HL-60 (cell line): Measurements from ENCODE around the gene COQ3.
A peak's percentile ranks its signal among the peaks of the same experiment; 100 is the strongest.

Source experiments
- DNase-seq, 2 experiments: peaks; one replicate each; pipeline ENCODE4 v3.0.0-alpha.2; 2010 to 2020; ENCODE audit warnings: low read depth in 1 of 2, low spot score in 1 of 2
- H3K27ac ChIP-seq: fragments of 250-450 bp; sonication (Bioruptor Pico); replicated peaks from 2 replicates; pipeline ENCODE4 v1.5.1; 2020; ENCODE audit warnings: mild to moderate bottlenecking, moderate library complexity
- H3K27me3 ChIP-seq: fragments of 250-450 bp; sonication (Bioruptor Pico); 2 replicates; pipeline ENCODE4 v1.5.1; 2021; ENCODE audit warnings: mild to moderate bottlenecking, moderate library complexity; ENCODE audit not compliant: insufficient read depth, poor library complexity, severe bottlenecking
- H3K4me3 ChIP-seq: replicated peaks from 2 replicates; pipeline ENCODE4 v1.5.1; 2011; ENCODE audit warnings: mild to moderate bottlenecking, control low read depth, low read length; ENCODE audit not compliant: insufficient read depth
- CTCF ChIP-seq: IDR thresholded peaks from one replicate; pipeline ENCODE4 v1.5.1; 2011; ENCODE audit warnings: low read length, control low read depth, inconsistent platforms; ENCODE audit not compliant: insufficient read depth
- GABPA ChIP-seq: IDR thresholded peaks from 2 replicates; pipeline ENCODE4 v1.6.1; 2012; ENCODE audit warnings: low read depth
- POLR2AphosphoS5 ChIP-seq: IDR thresholded peaks from 2 replicates; pipeline ENCODE4 v1.6.1; 2012; ENCODE audit warnings: low read depth
- REST ChIP-seq: IDR thresholded peaks from 2 replicates; pipeline ENCODE4 v1.6.1; 2012; ENCODE audit warnings: low read depth; ENCODE audit not compliant: insufficient replicate concordance
- SPI1 ChIP-seq: IDR thresholded peaks from 2 replicates; pipeline ENCODE4 v1.6.1; 2012; ENCODE audit warnings: low read depth, mild to moderate bottlenecking, borderline replicate concordance

Gene COQ3

GRCh38 chr6:99334526-99335127 is 59.4 kb downstream of the COQ3 start:
- Histone ChIP-seq H3K27ac (no peak overlapping the region), H3K4me3 (no peak overlapping the region), H3K27me3 (peaks cover 4% of the 10 kb centered on the region)
- peak; percentile 14 to 47 for DNase-seq
- TF ChIP-seq SPI1 (no peak), CTCF (peak; percentile 79)

- TF ChIP-seq CTCF, result no peak
- no peak for TF ChIP-seq GABPA
- no peak for TF ChIP-seq REST
- no peak for TF ChIP-seq SPI1
- no peak for TF ChIP-seq POLR2AphosphoS5
- Histone ChIP-seq H3K27ac (no peak overlapping the region), H3K4me3 (no peak overlapping the region), H3K27me3 (peaks cover 3% of the 10 kb centered on the region)
- DNase-seq, result no peak
Observed at GRCh38 chr6:99333068-99333467, 60.9 kb downstream of the COQ3 start.

- Histone ChIP-seq H3K4me3 (no peak overlapping the region), H3K27me3 (peaks cover 6% of the 10 kb centered on the region), H3K27ac (no peak overlapping the region)
- DNase-seq, result peak in 1 of 2 experiments; percentile 17
- TF ChIP-seq SPI1 (no peak), REST (no peak), GABPA (no peak), CTCF (no peak)
Observed at GRCh38 chr6:99331531-99331930, 62.5 kb downstream of the COQ3 start.

- no peak for TF ChIP-seq POLR2AphosphoS5
- peak; percentile 58 for TF ChIP-seq CTCF
- Histone ChIP-seq H3K27me3 (peaks cover 6% of the 10 kb centered on the region), H3K4me3 (no peak overlapping the region), H3K27ac (no peak overlapping the region)
- DNase-seq, result peak; percentile 62 to 70
Observed at GRCh38 chr6:99330159-99330558, 63.8 kb downstream of the COQ3 start.
